GM21619 (cell line): ENCODE measurements around the gene DNAJC22.
"Not testable (repeated sequence)": the region's sequence is repeated elsewhere in the genome, so short reads cannot be mapped to it uniquely, and the experiment has no call there.

Experiments
- ATAC-seq: cut with Tn5 transposase; IDR thresholded peaks from one replicate; pipeline ENCODE4 v1.9.1; 2021; ENCODE audit not compliant: unreplicated experiment

DNAJC22 gene

GRCh38 chr12:49346659-49347310 is at the start of gene DNAJC22:
TSS of gene DNAJC22 (plus strand) at chr12:49346888. CDS start at chr12:49348873, 1,985 bp downstream.
- no peak for ATAC-seq

GRCh38 chr12:49297695-49298060 is 49.0 kb upstream of the DNAJC22 start:
- ATAC-seq, result no peak

GRCh38 chr12:49298160-49298559 is 48.5 kb upstream of the DNAJC22 start:
- ATAC-seq, result no peak

- ATAC-seq, result no peak
Observed at GRCh38 chr12:49301760-49302159, 44.9 kb upstream of the DNAJC22 start.

- no peak for ATAC-seq
Observed at GRCh38 chr12:49304161-49304560, 42.5 kb upstream of the DNAJC22 start.

GRCh38 chr12:49305762-49306510 is 40.8 kb upstream of the DNAJC22 start:
- ATAC-seq, result no peak

- no peak for ATAC-seq
Observed at GRCh38 chr12:49309386-49309785, 37.3 kb upstream of the DNAJC22 start.

GRCh38 chr12:49310451-49311000 is 36.2 kb upstream of the DNAJC22 start:
- ATAC-seq, result not testable (repeated sequence)

GRCh38 chr12:49314811-49315210 is 31.9 kb upstream of the DNAJC22 start:
- ATAC-seq, result no peak

- not testable (repeated sequence) for ATAC-seq
Observed at GRCh38 chr12:49317118-49317517, 29.6 kb upstream of the DNAJC22 start.

- not testable (repeated sequence) for ATAC-seq
Observed at GRCh38 chr12:49320411-49321103, 26.1 kb upstream of the DNAJC22 start.

- no peak for ATAC-seq
Observed at GRCh38 chr12:49322367-49322707, 24.4 kb upstream of the DNAJC22 start.

GRCh38 chr12:49322708-49323523 is 23.8 kb upstream of the DNAJC22 start, which contains the start of gene TROAP:
TSS of gene TROAP (plus strand) at chr12:49323255. CDS start at chr12:49323609, 354 bp downstream.
- peak; percentile 94 for ATAC-seq

- ATAC-seq, result no peak
Observed at GRCh38 chr12:49323524-49324097, 23.1 kb upstream of the DNAJC22 start.

- ATAC-seq, result no peak
Observed at GRCh38 chr12:49325606-49326005, 21.1 kb upstream of the DNAJC22 start.

GRCh38 chr12:49327368-49327767 is 19.3 kb upstream of the DNAJC22 start:
- no peak for ATAC-seq

GRCh38 chr12:49327887-49328286 is 18.8 kb upstream of the DNAJC22 start:
- no peak for ATAC-seq

GRCh38 chr12:49328816-49329215 is 17.9 kb upstream of the DNAJC22 start:
- no peak for ATAC-seq

- no peak for ATAC-seq
Observed at GRCh38 chr12:49330032-49330619, 16.6 kb upstream of the DNAJC22 start.
